Measurements from ENCODE around the gene RPH3AL.
"Not testable (repeated sequence)": the region's sequence is repeated elsewhere in the genome, so short reads cannot be mapped to it uniquely, and the experiment has no call there.

DNA sequence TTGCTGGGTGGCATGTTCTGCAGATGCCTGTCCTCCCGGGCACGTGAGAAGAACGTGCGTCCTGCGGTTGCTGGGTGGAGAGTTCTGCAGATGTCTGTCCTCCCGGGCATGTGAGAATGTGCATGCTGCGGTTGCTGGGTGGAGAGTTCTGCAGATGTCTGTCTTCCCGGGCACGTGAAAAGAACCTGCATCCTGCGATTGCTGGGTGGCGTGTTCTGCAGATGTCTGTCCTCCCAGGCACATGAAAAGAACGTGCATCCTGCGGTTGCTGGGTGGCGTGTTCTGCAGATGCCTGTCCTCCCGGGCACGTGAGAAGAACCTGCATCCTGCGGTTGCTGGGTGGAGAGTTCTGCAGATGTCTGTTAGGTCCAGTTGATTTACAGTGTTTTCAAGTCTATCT is 15.0 kb upstream of the RPH3AL start:
- TF ChIP-seq, protein P1, sequence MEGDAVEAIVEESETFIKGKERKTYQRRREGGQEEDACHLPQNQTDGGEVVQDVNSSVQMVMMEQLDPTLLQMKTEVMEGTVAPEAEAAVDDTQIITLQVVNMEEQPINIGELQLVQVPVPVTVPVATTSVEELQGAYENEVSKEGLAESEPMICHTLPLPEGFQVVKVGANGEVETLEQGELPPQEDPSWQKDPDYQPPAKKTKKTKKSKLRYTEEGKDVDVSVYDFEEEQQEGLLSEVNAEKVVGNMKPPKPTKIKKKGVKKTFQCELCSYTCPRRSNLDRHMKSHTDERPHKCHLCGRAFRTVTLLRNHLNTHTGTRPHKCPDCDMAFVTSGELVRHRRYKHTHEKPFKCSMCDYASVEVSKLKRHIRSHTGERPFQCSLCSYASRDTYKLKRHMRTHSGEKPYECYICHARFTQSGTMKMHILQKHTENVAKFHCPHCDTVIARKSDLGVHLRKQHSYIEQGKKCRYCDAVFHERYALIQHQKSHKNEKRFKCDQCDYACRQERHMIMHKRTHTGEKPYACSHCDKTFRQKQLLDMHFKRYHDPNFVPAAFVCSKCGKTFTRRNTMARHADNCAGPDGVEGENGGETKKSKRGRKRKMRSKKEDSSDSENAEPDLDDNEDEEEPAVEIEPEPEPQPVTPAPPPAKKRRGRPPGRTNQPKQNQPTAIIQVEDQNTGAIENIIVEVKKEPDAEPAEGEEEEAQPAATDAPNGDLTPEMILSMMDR (IDR thresholded peaks at IDR 0.05) = not testable (repeated sequence)
- TF ChIP-seq POLR2A (IDR thresholded peaks at IDR 0.05) = not testable (repeated sequence)
